ENCODE measurements around the gene BCHE.

DNA sequence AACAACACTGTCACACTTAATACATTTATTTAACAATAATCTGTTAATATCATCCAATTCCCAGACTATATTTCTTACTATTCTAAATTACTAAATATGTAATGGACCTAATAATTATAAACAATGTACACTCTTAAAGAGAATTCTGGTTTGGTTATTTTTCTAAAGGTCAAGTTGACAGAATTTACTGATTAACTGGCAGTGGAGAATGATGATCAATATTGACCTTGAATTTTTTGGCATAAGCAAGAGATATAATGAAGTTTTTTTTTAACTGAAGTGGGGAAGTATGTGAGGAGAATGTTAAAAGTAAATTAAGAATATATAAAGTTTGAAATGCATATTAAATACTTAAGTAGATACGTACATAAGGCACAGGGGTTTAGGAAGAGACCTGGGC is 33.8 kb downstream of the BCHE start:
- TF ChIP-seq, protein P1, sequence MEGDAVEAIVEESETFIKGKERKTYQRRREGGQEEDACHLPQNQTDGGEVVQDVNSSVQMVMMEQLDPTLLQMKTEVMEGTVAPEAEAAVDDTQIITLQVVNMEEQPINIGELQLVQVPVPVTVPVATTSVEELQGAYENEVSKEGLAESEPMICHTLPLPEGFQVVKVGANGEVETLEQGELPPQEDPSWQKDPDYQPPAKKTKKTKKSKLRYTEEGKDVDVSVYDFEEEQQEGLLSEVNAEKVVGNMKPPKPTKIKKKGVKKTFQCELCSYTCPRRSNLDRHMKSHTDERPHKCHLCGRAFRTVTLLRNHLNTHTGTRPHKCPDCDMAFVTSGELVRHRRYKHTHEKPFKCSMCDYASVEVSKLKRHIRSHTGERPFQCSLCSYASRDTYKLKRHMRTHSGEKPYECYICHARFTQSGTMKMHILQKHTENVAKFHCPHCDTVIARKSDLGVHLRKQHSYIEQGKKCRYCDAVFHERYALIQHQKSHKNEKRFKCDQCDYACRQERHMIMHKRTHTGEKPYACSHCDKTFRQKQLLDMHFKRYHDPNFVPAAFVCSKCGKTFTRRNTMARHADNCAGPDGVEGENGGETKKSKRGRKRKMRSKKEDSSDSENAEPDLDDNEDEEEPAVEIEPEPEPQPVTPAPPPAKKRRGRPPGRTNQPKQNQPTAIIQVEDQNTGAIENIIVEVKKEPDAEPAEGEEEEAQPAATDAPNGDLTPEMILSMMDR (IDR thresholded peaks at IDR 0.05), result no peak
- no peak for TF ChIP-seq POLR2A (IDR thresholded peaks at IDR 0.05)
